Measurements from ENCODE around the gene ANKAR.
"Not testable (repeated sequence)": the region's sequence is repeated elsewhere in the genome, so short reads cannot be mapped to it uniquely, and the experiment has no call there.

The ANKAR gene, protein sequence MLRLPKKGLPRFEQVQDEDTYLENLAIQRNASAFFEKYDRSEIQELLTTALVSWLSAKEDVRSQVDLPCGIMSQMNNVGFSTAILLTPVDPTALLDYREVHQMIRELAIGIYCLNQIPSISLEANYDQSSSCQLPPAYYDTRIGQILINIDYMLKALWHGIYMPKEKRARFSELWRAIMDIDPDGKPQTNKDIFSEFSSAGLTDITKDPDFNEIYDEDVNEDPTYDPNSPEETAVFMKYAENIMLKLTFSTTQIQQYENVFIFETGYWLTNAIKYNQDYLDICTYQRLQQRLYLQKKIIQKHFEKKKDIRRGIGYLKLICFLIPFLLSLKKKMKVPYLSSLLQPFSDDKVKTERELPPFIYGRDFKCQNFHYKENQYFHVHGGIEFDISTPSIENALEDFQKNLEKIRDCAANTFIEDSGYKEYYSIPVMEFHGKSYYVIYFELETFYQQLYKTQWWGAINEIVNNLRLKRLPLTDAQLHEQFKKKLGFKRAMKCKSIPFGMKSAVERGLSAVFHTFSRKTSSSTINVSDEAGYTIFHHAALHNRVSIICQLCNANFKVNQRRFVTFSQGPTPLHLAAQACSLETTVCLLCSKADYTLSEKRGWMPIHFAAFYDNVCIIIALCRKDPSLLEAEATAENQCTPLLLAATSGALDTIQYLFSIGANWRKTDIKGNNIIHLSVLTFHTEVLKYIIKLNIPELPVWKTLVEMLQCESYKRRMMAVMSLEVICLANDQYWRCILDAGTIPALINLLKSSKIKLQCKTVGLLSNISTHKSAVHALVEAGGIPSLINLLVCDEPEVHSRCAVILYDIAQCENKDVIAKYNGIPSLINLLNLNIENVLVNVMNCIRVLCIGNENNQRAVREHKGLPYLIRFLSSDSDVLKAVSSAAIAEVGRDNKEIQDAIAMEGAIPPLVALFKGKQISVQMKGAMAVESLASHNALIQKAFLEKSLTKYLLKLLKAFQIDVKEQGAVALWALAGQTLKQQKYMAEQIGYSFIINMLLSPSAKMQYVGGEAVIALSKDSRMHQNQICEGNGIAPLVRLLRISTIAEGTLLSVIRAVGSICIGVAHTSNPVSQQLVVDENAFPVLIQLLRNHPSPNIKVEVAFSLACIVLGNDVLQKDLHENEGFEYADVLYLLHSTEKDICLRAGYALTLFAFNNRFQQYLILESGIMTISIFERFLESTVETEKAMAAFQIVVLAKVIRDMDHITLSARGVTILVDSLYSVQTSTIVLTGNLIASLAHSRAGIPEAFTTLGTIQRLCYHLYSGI (N-terminal part only)

DNA sequence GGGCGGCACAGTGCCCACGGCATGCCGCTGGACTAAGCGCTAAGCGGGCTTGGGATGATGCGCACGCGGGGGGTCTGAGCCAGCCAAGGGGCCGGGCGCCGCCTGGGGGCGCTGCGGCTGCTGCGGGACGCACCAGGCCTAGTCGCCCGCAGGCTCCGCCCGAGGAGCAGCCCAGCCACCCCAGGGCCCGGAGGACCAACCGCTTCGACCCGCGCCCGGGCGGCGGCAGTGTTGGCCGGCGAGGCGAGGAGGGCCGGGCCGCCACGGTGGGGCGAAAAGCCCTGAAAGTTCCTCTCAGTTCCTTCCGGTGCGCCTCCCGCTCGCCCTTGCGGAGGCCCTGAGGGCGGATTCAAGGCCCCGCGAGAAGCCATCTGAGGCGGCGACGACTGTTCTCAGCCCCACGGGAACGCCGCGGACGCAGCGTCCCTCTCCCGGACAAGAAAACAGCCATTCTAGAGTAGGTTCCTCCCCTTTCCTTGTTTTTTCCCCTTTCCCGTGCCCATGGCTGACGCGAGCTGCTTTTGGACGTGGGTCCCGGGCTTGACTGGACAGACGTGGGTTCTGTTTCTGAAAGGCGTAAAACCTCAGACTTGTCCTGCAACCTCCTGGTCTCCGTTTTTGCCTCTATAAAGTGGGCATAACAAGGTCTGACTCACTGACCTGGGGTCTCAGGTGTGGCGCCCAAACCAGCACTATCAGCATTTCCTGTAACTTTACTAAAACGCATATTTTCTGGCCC, at the start of gene ANKAR:
Gene ANKAR (plus strand): TSS at position 297 of the 739 bp plus-strand sequence. CDS start 1,821 bp downstream, outside the sequence.
- peak; percentile 83 for DNase-seq (ENCODE audit: low read depth)

DNA sequence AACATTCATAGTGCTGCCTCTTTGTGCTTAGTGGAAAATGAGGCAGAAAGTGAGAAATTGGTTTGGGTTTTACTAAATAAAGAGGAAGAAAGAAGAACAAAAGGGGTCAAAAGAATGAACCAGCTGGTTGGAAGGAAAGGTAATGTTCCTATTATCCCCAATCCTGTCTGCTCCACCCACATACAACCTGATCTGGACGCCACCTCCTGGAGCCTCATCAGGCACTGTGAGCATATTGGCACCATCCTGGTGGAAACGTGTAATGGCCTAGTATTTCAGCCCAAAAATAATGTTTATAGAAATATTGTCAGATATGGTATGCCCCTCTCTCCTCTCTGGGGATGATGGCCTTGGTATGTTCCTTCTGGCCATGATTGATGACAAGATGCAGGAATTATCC, 48.8 kb upstream of the ANKAR start:
- no peak for DNase-seq (ENCODE audit: low read depth)

DNA sequence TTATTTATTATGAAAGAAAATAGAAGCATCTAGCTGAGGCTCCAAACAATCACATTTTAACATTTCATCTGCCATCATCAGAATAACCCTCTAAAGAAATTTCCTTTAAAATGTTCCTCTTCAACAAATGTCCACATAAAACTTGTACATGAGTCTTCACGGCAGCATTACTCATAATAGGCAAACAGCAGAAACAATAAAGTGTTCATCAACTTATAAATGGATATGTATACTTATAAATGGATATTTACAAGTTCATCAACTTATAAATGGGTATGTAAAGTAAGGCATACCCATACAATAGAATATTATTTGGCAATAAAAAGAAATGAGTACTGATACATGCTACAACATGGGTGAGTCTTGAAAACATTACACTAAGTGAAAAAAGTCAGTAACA, 46.7 kb upstream of the ANKAR start:
- no peak for DNase-seq (ENCODE audit: low read depth)

DNA sequence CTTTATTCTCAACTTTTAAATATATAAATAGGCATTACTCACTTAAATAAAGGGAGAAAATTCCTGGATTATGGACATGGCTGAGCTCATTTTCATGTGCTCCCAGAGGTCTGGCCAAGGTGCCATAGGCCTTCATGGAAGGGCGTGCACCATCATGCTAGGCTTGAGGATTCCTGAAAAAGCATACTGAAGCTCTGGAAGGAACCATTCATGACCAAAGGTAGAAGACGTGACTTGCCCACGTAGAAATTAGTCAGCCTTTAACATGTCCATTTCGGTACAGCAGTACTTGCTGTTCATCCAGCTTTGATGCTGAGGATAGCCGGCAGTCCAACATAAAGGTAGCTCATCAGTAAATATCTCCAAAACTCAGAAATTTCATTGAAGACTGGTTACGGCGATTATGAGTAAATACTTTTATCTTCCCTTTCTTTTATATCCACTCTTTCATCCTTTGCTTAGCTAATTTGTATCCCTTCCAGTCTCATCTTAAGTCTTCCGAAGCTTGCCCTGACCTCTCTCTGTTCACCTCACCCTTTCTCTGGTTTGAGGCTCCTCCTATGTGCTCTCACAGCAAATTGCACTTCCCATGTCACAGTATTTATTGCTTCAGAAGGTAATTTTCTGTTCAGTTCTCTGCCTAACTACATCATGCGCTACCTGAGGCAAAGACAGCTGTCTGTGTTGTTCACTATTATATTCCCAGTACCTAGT, 45.5 kb upstream of the ANKAR start:
- DNase-seq (ENCODE audit: low read depth): no peak

DNA sequence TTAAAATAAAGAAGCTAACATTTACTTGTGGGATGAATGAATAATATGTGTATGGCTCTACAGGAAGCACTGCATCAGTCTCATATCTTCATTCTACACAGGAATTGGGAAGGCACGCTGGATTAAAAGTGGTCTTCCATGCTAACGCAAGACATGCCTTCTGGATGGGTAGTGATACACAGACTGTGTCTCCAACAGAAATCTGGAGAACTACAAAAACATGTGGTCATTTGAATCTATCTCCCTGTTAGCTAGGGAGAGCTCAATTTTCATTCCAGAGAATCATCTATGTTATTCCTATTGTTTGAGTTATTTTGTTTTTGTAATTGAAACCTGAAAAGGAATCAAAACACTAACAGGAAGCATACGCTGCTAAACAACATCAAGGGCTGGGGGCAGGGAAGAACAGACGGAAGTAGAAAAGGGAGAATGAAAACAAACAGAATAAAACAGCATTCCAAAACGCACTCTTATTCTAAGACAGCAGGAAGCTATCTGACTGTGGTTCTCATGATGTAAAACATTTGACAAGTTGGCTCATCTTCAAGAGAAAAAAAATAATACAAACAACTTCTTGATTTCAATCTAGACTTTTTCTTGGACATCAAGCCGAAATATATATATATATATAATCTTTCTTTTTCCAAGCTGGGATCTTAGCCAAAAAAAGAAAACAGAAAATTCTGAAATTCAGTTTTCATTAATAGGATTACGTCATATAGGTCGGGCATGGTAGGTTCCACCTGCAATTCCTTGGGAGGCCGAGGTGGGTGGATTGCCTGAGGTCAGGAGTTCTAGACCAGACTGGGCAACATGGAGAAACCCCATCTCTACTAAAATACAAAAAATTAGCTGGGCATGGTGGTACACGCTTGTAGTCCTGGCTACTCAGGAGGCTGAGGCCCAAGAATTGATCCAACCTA, 44.7 kb upstream of the ANKAR start:
- DNase-seq (ENCODE audit: low read depth): no peak

DNA sequence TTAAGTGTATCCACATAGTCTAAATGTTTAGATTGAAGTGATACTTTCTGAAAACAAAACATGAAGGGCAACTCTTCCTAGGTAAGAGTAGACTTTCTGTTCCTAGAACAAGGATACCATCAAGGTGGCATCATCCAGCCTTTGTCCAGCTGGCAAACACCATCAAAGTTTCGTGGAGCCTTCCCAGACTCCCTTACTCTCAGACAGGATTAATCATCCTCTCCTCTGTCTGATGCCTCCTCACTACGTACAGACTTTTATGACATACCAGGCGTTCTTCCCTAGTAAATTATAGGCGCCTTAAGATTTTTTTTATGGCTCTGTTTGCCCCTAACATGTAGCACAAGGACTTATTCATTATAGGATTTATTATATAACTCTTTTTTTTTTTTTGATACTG, 42.6 kb upstream of the ANKAR start:
- no peak for DNase-seq (ENCODE audit: low read depth)

DNA sequence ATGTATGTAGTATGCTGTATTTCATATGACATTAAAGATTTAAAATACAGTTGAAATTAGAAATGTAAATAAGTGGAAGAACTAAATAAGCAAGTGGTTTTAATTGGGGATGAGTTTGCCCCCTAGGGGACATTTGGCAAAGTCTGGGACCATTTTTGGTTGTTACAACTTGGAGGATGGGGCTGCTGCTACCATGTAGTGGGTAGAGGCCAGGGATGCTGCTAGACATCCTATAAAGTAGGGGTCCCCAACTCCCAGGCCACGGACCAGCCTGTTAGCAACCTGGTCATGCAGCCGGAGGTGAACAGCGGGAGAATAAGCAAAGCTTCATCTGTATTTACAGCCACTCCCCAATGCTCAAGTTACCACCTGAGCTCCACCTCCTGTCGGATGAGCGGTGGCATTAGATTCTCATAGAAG, 41.1 kb upstream of the ANKAR start:
- DNase-seq (ENCODE audit: low read depth): no peak

DNA sequence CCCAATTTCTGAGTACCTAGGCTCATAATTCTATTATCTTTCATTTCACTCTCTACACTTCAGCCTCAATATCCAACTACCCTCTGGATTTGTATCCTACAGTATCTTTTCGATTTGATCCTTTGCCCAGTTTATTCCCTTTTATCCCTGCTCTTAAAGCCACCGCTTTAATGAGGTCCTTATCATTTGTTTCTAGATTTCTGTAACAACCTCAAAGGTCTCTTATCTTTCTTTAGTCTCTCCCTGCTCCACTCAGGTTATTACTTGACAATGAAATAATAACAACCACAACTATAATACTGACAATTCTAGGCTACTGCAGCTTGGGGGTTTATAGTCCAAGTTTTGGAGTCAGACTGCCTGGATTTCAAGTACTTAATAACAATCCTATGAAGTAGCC, 39.1 kb upstream of the ANKAR start:
- no peak for DNase-seq (ENCODE audit: low read depth)

DNA sequence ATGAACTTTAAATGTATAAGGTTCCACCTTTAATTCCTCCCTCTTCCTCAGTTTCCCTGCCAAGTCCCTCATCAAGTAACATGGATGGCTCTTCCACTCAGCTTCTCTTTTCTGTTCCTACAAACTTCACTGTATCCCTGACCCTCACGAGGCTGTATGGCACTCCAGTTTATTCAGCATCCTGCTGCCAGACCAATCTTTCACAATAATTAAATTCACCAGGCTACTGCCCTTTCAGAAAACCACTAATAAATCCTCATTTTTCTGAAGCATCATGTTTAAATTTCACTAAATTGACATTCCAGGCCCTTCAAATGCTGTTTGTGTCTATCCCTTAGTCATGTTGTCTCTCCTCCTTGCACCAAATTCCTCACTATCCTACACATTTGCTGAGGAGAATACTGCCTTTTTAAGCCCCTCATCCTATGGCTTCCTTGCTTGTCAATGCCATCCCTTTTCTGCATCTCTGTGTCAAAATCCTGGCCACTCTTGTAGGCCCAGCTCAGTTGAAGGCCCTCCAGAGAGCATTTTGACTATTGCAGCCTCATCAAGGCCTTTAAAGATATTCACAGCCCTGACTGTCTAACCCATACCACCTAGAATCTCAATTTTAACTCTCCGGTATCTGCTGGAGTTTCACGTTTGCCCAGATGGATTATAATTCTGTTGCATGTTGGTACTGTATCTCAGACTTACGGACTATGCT, 36.0 kb upstream of the ANKAR start:
- no peak for DNase-seq (ENCODE audit: low read depth)

DNA sequence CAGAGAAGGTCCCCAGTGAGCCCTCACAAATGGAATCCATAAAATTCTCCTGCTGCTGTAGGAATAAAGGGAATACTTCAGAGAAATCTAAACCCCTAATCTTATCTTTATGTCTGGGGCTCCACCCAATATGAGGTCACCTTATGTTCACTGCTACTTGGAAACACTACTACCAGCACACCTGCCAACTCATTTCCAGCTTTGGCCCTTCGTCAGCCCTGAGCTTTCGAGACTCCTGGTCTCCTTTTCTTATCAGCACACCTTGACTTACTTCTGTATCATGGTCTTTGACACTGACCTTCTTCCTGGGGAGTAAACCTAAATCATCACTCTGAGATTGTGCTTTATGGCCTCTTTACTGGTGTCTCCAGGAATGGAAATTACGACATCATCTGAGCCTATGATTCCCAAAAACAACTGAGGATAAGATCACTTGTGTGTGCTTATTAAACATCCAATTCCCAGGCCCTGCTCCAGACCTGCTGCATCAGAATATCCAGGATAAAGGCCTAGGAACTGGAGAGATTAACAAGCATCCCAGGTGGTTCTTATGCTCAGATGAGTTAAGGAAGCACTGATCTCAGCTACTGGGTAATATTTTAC, 35.4 kb upstream of the ANKAR start:
- DNase-seq (ENCODE audit: low read depth): no peak

DNA sequence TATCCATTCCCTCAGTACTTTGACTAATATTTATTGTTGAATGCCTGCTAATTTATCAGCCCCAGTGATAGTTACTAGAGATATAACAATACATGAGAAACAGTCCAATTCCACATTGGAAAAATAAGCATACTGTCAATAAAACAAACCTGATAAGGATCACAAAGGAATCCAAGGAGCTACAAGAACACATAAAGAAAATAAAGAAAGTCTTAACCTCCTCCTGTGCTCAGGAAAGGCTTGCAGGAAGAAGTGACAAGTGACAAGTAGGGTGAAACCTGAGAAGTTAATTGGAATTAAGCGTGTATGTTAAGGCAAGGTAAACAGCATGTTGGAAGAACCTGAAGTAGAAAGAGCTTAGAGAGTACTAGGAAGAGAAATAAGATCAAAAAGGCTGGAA, 33.5 kb upstream of the ANKAR start:
- DNase-seq (ENCODE audit: low read depth): no peak

DNA sequence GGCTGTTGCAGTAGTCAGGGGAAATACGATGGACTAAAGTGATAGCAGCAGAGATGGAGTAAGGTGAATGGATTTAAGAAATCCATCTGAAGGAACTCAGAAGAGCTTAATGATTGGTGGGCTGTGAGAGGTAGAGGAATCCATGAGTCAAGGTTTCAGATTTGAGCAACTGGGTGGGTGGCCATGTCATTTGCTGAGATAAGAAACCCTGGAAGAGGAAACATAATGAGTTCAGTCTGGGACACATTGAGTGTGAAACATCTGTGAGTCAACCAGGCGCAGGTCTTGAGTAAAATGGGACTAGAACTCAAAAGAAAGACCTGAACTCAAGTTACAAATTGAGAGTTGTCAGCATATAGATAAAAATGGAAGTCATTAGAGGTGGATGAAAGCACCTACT, 32.9 kb upstream of the ANKAR start:
- no peak for DNase-seq (ENCODE audit: low read depth)

DNA sequence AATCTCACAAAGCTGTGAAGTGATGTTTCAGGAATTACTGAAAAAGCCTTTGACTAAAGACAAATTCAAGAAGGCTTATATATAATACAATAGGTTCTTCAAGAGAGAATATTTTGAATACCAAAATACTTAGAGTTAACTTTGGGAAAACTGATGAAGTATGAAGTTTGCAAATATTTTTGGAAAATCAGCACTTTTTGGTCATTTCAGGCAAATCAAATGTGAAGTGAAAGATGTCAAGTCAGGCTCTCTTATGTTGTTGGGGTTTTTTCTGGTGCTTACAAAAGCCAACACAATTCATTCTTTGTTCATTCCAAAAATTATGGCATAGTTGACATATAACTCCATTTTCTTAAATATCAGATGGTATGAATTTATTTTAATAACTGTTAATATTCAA, 27.9 kb upstream of the ANKAR start:
- no peak for DNase-seq (ENCODE audit: low read depth)

DNA sequence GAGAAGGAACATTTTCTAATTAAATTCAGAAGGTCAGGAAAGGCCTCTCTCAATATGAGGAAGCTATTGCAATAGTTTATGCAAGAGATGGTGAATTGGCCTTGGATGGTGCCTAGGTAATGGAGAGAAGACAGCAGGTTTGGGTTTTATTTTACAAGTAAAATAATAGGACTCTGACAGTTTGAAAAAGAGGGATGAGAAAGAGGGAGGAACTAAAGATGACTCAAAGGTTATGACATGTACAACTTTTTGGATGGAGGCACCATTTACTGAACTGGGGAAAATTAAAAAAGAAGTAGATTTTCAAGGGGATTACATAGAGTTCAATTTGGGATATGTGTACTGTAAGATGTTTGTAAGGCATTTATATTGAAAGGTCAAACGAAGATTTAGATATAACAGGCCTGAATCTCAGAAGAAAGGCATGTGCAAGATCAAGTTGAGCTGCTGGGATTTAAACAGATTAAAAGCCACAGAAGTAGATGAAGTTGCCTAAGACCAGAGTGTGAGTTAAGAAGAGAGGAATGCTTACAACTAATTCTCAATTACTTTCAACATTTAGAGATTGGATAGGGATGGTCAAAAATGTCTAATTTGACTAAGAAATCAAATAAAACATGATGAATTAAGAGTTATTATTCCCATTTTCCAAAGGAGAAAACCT, 25.5 kb upstream of the ANKAR start:
- no peak for DNase-seq (ENCODE audit: low read depth)

DNA sequence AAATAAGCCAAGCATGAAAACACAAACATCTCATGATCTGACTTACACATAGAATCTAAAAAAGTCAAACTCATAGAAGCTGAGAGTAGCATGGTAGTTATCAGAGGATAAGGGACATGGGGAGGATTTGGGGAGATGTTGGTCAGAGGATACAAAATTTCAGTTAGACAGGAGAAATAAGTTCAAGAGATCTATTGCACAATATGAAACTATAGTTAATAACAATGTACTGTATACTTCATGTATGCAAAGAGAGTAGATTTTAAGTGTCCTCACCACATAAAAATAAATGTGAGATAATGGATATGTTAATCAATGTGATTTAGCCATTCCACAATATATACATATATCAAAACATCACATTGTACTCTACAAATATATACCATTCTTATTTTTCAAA, 23.2 kb upstream of the ANKAR start:
- no peak for DNase-seq (ENCODE audit: low read depth)

DNA sequence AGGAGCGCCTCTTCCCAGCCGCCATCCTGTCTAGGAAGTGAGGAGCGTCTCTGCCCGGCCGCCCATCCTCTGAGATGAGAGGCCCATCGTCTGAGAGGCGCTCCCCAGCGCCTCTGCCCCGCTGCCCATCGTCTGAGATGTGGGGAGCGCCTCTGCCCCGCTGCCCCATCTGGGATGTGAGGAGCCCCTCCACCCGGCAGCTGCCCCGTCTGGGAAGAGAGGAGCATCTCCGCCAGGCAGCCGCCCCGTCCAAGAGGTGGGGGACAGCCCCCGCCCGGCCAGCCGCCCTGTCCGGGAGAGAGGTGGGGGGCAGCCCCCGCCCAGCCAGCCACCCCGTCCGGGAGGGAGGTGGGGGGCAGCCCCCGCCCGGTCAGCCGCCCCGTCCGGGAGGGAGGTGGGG, 21.0 kb upstream of the ANKAR start:
- DNase-seq (ENCODE audit: low read depth): not testable (repeated sequence)

DNA sequence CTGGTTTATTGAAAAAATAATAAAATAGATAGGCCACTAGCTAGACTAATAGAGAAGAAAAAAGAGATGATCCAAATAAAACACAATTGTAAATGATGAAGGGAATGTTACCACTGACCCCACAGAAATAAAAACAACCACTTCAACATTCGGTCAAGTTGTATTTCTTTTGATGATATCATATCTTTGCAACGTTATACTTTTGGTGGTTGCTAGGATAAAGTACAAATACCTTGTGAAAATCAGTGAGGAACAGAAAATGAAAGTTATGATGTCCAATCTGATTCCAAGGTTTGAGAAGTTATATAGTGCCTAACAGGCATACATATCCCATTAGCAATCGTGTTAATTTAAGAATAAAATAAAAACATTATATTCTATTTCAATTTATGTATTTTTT, 19.8 kb upstream of the ANKAR start:
- no peak for DNase-seq (ENCODE audit: low read depth)

DNA sequence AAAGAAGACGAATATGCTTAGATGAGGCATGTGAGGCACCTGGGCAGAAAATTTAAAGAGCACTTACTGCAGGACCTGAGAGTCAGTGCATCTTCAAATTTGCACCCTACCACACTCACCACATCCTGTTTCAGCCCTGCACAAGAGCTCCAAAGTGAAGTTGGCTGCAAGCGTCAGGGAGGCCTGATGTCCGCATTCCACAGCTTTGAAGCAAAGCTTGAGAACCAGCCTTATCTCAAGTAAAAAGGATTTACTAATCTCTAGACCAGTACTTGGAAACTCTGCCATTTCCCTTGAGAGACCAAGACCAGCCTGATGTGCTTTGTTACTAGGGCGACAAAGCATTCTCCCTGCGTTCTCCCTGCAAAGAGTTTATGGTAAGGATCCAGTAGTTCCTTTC, 16.6 kb upstream of the ANKAR start:
- no peak for DNase-seq (ENCODE audit: low read depth)

Data from stromal cell of bone marrow (primary cell).